ENCODE results near the gene GPR108.

GPR108 gene

GRCh38 chr19:6737284-6737872 lies at the start of gene GPR108:
GPR108 (minus strand) TSS chr19:6737580; CDS start chr19:6737576, 4 bp downstream.
- H3K79me2 ChIP-seq (ENCODE audit: low read length) = peaks cover 44% of the 10 kb centered on the region
- H3K4me3 ChIP-seq (ENCODE audit: low read length) = peak within 1 kb of the TSS; percentile 85
- H3K4me1 ChIP-seq (ENCODE audit: low read length) = peaks cover 31% of the 10 kb centered on the region
- TF ChIP-seq EZH2phosphoT487 (IDR thresholded peaks at IDR 0.05; ENCODE audit: low read depth) = no peak
- TF ChIP-seq CTCF (IDR thresholded peaks at IDR 0.05; ENCODE audit: low read depth, low read length) = no peak
- H2AFZ ChIP-seq (ENCODE audit: low read depth, low read length) = peak within 1 kb of the TSS; percentile 57
- peak within 1 kb of the TSS; percentile 92 for H3K9ac ChIP-seq (ENCODE audit: low read length)
- peaks cover 9% of the 10 kb centered on the region for H4K20me1 ChIP-seq (ENCODE audit: insufficient read depth, low read length)
- no peaks in the 10 kb centered on the region for H3K27me3 ChIP-seq (ENCODE audit: low read depth, low read length)
- H3K36me3 ChIP-seq (replicated peaks; ENCODE audit: low read depth, low read length) = peaks cover 15% of the 10 kb centered on the region
- H3K4me2 ChIP-seq (ENCODE audit: low read length) = peak within 1 kb of the TSS; percentile 92
- no peaks in the 10 kb centered on the region for H3K9me3 ChIP-seq (ENCODE audit: insufficient read depth, low read length)
- peak within 1 kb of the TSS; percentile 82 for H3K27ac ChIP-seq (ENCODE audit: low read length)

- H3K4me2 ChIP-seq (ENCODE audit: low read length) = no peak overlapping the region
- H3K4me3 ChIP-seq (ENCODE audit: low read length) = no peak overlapping the region
- no peak overlapping the region for H2AFZ ChIP-seq (ENCODE audit: low read depth, low read length)
- peaks cover 95% of the 10 kb centered on the region for H3K79me2 ChIP-seq (ENCODE audit: low read length)
- H4K20me1 ChIP-seq (ENCODE audit: insufficient read depth, low read length) = peaks cover 89% of the 10 kb centered on the region
- H3K27me3 ChIP-seq (ENCODE audit: low read depth, low read length) = no peaks in the 10 kb centered on the region
- no peak overlapping the region for H3K9ac ChIP-seq (ENCODE audit: low read length)
- H3K9me3 ChIP-seq (ENCODE audit: insufficient read depth, low read length) = no peaks in the 10 kb centered on the region
- no peak for TF ChIP-seq EZH2phosphoT487 (IDR thresholded peaks at IDR 0.05; ENCODE audit: low read depth)
- TF ChIP-seq CTCF (IDR thresholded peaks at IDR 0.05; ENCODE audit: low read depth, low read length) = no peak
- H3K36me3 ChIP-seq (replicated peaks; ENCODE audit: low read depth, low read length) = peaks cover 36% of the 10 kb centered on the region
- H3K4me1 ChIP-seq (ENCODE audit: low read length) = peaks cover 28% of the 10 kb centered on the region
- H3K27ac ChIP-seq (ENCODE audit: low read length) = no peak overlapping the region
Measured at GRCh38 chr19:6779206-6779605, 41.8 kb upstream of the GPR108 start.

GRCh38 chr19:6778386-6778785 lies 41.0 kb upstream of the GPR108 start:
- Histone ChIP-seq H3K79me2 (ENCODE audit: low read length) (peaks cover 93% of the 10 kb centered on the region), H3K27ac (ENCODE audit: low read length) (no peak overlapping the region), H3K4me1 (ENCODE audit: low read length) (peaks cover 30% of the 10 kb centered on the region), H3K9ac (ENCODE audit: low read length) (no peak overlapping the region), H3K9me3 (ENCODE audit: insufficient read depth, low read length) (no peaks in the 10 kb centered on the region), H3K4me3 (ENCODE audit: low read length) (no peak overlapping the region), H2AFZ (ENCODE audit: low read depth, low read length) (no peak overlapping the region), H3K4me2 (ENCODE audit: low read length) (no peak overlapping the region), H3K36me3 (replicated peaks; ENCODE audit: low read depth, low read length) (peaks cover 36% of the 10 kb centered on the region), H3K27me3 (ENCODE audit: low read depth, low read length) (no peaks in the 10 kb centered on the region), H4K20me1 (ENCODE audit: insufficient read depth, low read length) (peaks cover 86% of the 10 kb centered on the region)
- TF ChIP-seq CTCF (IDR thresholded peaks at IDR 0.05; ENCODE audit: low read depth, low read length) = no peak
- no peak for TF ChIP-seq EZH2phosphoT487 (IDR thresholded peaks at IDR 0.05; ENCODE audit: low read depth)

GRCh38 chr19:6777434-6777833 lies 40.1 kb upstream of the GPR108 start:
- Histone ChIP-seq H3K27ac (ENCODE audit: low read length) (no peak overlapping the region), H2AFZ (ENCODE audit: low read depth, low read length) (no peak overlapping the region), H3K9ac (ENCODE audit: low read length) (no peak overlapping the region), H3K9me3 (ENCODE audit: insufficient read depth, low read length) (no peaks in the 10 kb centered on the region), H4K20me1 (ENCODE audit: insufficient read depth, low read length) (peaks cover 78% of the 10 kb centered on the region), H3K4me2 (ENCODE audit: low read length) (no peak overlapping the region), H3K36me3 (replicated peaks; ENCODE audit: low read depth, low read length) (peaks cover 38% of the 10 kb centered on the region), H3K27me3 (ENCODE audit: low read depth, low read length) (no peaks in the 10 kb centered on the region), H3K4me3 (ENCODE audit: low read length) (no peak overlapping the region), H3K79me2 (ENCODE audit: low read length) (peaks cover 92% of the 10 kb centered on the region), H3K4me1 (ENCODE audit: low read length) (peaks cover 23% of the 10 kb centered on the region)
- no peak for TF ChIP-seq EZH2phosphoT487 (IDR thresholded peaks at IDR 0.05; ENCODE audit: low read depth)
- TF ChIP-seq CTCF (IDR thresholded peaks at IDR 0.05; ENCODE audit: low read depth, low read length) = no peak

Data from OCI-LY3 (cell line).